Measurements from ENCODE around the gene ODC1. TPM values are rescaled to one million over a fixed set of nuclear protein-coding genes. Genes with fewer than 3 reads are reported as not detected.

Gene ODC1
- total RNA-seq, 1 experiment from 2014 or later = 46.6 TPM

DNA sequence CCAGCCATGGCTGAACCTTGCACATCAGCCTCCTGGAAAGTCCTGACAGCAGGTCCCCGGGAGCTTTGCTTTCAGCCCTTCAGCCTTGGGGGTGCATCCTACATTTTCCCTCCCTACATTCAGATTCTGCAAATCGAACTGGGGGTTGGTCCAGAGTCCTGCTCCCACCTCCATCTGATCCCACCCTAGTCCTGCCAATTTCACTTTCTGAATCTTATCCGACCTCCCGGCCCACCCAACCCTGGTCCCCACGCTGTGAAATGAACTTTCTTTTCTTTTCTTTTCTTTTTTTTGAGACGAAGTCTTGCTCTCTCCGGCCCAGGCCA lies 47.8 kb upstream of the ODC1 start:
- DNase-seq (ENCODE audit: low spot score) (no peak), ATAC-seq (no peak)
- Mint-ChIP-seq H3K27me3 (ENCODE audit: low read depth) (no peaks in the 10 kb centered on the region), H3K4me1 (peaks cover 6% of the 10 kb centered on the region), H3K4me3 (no peak overlapping the region), H3K9me3 (peaks cover 7% of the 10 kb centered on the region), H3K27ac (no peak overlapping the region), H3K36me3 (peaks cover 7% of the 10 kb centered on the region)
- ChIA-PET CTCF (no interaction called here), POLR2A (no interaction called here)
- TF ChIP-seq, protein P1, sequence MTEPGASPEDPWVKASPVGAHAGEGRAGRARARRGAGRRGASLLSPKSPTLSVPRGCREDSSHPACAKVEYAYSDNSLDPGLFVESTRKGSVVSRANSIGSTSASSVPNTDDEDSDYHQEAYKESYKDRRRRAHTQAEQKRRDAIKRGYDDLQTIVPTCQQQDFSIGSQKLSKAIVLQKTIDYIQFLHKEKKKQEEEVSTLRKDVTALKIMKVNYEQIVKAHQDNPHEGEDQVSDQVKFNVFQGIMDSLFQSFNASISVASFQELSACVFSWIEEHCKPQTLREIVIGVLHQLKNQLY (CRISPR knock-in tag; IDR thresholded peaks at IDR 0.05) = no peak
- TF ChIP-seq, protein P2, sequence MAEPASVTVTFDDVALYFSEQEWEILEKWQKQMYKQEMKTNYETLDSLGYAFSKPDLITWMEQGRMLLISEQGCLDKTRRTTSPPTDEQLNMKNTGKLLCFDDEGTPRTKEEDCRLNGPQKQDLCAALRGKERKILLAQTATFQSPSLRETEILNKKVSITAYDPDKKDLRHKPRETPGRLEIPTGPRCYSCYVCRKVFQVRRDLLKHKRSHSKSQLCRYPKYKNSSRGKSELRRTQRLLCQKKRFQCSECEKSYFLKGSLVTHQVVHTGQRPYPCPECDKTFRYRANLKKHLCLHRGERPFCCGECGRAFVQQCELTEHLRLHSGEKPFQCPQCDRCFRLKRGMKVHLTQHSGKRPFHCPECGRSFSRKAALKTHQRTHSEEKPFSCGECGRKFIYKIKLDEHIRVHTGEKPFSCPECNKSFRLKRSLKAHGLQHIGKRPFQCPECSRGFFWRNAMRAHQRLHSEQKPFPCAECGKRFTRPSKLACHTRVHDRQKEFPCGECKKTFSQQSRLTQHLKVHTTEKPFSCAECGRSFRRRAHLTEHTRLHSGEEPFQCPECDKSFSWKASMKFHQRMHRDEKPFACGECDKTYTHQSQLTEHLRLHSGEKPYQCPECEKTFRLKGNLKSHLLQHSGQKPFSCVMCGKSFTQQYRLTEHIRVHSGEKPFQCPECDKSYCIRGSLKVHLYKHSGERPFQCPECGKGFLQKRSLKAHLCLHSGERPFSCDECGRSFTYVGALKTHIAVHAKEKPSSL (CRISPR knock-in tag; conservative IDR thresholded peaks at IDR 0.05) = no peak
- TF ChIP-seq, protein P3, sequence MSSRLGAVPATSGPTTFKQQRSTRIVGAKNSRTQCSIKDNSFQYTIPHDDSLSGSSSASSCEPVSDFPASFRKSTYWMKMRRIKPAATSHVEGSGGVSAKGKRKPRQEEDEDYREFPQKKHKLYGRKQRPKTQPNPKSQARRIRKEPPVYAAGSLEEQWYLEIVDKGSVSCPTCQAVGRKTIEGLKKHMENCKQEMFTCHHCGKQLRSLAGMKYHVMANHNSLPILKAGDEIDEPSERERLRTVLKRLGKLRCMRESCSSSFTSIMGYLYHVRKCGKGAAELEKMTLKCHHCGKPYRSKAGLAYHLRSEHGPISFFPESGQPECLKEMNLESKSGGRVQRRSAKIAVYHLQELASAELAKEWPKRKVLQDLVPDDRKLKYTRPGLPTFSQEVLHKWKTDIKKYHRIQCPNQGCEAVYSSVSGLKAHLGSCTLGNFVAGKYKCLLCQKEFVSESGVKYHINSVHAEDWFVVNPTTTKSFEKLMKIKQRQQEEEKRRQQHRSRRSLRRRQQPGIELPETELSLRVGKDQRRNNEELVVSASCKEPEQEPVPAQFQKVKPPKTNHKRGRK (CRISPR knock-in tag; IDR thresholded peaks at IDR 0.05; ENCODE audit: borderline replicate concordance) = no peak
- TF ChIP-seq IRF2 (CRISPR knock-in tag; IDR thresholded peaks at IDR 0.05; ENCODE audit: borderline replicate concordance, low read depth) = no peak
- TF ChIP-seq, protein P4, sequence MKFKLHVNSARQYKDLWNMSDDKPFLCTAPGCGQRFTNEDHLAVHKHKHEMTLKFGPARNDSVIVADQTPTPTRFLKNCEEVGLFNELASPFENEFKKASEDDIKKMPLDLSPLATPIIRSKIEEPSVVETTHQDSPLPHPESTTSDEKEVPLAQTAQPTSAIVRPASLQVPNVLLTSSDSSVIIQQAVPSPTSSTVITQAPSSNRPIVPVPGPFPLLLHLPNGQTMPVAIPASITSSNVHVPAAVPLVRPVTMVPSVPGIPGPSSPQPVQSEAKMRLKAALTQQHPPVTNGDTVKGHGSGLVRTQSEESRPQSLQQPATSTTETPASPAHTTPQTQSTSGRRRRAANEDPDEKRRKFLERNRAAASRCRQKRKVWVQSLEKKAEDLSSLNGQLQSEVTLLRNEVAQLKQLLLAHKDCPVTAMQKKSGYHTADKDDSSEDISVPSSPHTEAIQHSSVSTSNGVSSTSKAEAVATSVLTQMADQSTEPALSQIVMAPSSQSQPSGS (CRISPR knock-in tag; IDR thresholded peaks at IDR 0.05; ENCODE audit: borderline replicate concordance, low read depth) = no peak
- TF ChIP-seq ATF1 (CRISPR knock-in tag; IDR thresholded peaks at IDR 0.05) = no peak
- TF ChIP-seq HMGA2 (CRISPR knock-in tag; IDR thresholded peaks at IDR 0.05) = no peak
- TF ChIP-seq, protein P5, sequence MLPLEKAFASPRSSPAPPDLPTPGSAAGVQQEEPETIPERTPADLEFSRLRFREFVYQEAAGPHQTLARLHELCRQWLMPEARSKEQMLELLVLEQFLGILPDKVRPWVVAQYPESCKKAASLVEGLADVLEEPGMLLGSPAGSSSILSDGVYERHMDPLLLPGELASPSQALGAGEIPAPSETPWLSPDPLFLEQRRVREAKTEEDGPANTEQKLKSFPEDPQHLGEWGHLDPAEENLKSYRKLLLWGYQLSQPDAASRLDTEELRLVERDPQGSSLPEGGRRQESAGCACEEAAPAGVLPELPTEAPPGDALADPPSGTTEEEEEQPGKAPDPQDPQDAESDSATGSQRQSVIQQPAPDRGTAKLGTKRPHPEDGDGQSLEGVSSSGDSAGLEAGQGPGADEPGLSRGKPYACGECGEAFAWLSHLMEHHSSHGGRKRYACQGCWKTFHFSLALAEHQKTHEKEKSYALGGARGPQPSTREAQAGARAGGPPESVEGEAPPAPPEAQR (CRISPR knock-in tag; IDR thresholded peaks at IDR 0.05) = no peak
- no peak for TF ChIP-seq ZNF121 (CRISPR knock-in tag; IDR thresholded peaks at IDR 0.05)

DNA sequence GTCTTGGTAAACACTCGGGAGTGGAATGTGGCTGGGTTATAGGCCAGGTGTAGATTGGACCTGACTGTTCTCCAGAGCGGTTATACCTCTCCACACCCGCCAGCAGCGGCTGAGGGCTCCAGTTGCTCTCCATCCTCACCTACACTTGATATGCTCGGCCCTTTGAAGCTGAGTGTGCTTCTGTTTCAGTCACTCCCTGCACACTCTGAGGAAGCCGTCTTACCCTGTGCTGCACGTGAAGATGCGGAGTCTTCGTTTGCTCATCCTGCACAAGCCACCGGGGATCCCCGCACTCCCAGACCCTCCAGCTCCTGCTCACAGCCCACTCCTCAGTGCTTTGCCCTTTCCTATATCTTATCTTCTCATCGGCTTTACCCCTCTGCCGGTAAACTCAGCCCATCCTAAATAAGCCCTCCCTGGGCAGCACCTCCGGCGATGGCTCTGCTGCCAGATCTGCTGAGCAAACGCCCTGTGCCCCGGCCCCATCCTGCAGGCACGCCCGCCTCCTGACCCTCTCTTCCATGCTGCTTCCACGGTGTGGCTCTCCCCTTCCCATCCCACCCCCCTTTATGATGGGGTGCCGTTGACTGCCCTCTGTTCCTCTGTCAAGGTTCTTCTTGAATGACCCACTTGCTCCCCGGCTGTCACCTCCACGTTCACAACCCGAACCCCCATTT lies 47.3 kb upstream of the ODC1 start:
- Mint-ChIP-seq H3K4me1 (peaks cover 6% of the 10 kb centered on the region), H3K4me3 (no peak overlapping the region), H3K9me3 (peaks cover 8% of the 10 kb centered on the region), H3K27ac (no peak overlapping the region), H3K36me3 (peaks cover 8% of the 10 kb centered on the region), H3K27me3 (ENCODE audit: low read depth) (no peaks in the 10 kb centered on the region)
- ATAC-seq (no peak), DNase-seq (ENCODE audit: low spot score) (no peak)
- POLR2A ChIA-PET = no interaction called here
- CTCF ChIA-PET = no interaction called here
- TF ChIP-seq, protein P6, sequence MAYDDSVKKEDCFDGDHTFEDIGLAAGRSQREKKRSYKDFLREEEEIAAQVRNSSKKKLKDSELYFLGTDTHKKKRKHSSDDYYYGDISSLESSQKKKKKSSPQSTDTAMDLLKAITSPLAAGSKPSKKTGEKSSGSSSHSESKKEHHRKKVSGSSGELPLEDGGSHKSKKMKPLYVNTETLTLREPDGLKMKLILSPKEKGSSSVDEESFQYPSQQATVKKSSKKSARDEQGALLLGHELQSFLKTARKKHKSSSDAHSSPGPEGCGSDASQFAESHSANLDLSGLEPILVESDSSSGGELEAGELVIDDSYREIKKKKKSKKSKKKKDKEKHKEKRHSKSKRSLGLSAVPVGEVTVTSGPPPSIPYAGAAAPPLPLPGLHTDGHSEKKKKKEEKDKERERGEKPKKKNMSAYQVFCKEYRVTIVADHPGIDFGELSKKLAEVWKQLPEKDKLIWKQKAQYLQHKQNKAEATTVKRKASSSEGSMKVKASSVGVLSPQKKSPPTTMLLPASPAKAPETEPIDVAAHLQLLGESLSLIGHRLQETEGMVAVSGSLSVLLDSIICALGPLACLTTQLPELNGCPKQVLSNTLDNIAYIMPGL (CRISPR knock-in tag; IDR thresholded peaks at IDR 0.05) = no peak
- TF ChIP-seq, protein P4 (CRISPR knock-in tag; IDR thresholded peaks at IDR 0.05; ENCODE audit: borderline replicate concordance, low read depth) = no peak
- TF ChIP-seq, protein P7, sequence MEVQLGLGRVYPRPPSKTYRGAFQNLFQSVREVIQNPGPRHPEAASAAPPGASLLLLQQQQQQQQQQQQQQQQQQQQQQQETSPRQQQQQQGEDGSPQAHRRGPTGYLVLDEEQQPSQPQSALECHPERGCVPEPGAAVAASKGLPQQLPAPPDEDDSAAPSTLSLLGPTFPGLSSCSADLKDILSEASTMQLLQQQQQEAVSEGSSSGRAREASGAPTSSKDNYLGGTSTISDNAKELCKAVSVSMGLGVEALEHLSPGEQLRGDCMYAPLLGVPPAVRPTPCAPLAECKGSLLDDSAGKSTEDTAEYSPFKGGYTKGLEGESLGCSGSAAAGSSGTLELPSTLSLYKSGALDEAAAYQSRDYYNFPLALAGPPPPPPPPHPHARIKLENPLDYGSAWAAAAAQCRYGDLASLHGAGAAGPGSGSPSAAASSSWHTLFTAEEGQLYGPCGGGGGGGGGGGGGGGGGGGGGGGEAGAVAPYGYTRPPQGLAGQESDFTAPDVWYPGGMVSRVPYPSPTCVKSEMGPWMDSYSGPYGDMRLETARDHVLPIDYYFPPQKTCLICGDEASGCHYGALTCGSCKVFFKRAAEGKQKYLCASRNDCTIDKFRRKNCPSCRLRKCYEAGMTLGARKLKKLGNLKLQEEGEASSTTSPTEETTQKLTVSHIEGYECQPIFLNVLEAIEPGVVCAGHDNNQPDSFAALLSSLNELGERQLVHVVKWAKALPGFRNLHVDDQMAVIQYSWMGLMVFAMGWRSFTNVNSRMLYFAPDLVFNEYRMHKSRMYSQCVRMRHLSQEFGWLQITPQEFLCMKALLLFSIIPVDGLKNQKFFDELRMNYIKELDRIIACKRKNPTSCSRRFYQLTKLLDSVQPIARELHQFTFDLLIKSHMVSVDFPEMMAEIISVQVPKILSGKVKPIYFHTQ (CRISPR knock-in tag; IDR thresholded peaks at IDR 0.05) = no peak
- no peak for TF ChIP-seq FOXK1 (CRISPR knock-in tag; IDR thresholded peaks at IDR 0.05)
- TF ChIP-seq ZNF317 (CRISPR knock-in tag; IDR thresholded peaks at IDR 0.05; ENCODE audit: borderline replicate concordance, low read depth) = no peak
- TF ChIP-seq TP53 (CRISPR knock-in tag; IDR thresholded peaks at IDR 0.05) = no peak
- TF ChIP-seq NFE2L1 (CRISPR knock-in tag; IDR thresholded peaks at IDR 0.05) = no peak
- TF ChIP-seq, protein P8, sequence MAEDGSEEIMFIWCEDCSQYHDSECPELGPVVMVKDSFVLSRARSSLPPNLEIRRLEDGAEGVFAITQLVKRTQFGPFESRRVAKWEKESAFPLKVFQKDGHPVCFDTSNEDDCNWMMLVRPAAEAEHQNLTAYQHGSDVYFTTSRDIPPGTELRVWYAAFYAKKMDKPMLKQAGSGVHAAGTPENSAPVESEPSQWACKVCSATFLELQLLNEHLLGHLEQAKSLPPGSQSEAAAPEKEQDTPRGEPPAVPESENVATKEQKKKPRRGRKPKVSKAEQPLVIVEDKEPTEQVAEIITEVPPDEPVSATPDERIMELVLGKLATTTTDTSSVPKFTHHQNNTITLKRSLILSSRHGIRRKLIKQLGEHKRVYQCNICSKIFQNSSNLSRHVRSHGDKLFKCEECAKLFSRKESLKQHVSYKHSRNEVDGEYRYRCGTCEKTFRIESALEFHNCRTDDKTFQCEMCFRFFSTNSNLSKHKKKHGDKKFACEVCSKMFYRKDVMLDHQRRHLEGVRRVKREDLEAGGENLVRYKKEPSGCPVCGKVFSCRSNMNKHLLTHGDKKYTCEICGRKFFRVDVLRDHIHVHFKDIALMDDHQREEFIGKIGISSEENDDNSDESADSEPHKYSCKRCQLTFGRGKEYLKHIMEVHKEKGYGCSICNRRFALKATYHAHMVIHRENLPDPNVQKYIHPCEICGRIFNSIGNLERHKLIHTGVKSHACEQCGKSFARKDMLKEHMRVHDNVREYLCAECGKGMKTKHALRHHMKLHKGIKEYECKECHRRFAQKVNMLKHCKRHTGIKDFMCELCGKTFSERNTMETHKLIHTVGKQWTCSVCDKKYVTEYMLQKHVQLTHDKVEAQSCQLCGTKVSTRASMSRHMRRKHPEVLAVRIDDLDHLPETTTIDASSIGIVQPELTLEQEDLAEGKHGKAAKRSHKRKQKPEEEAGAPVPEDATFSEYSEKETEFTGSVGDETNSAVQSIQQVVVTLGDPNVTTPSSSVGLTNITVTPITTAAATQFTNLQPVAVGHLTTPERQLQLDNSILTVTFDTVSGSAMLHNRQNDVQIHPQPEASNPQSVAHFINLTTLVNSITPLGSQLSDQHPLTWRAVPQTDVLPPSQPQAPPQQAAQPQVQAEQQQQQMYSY (CRISPR knock-in tag; IDR thresholded peaks at IDR 0.05) = no peak
